ENCODE measurements around the gene TSPAN31.

The TSPAN31 gene

GRCh38 chr12:57735952-57736740, 8.7 kb upstream of the TSPAN31 start:
- no peak for DNase-seq (ENCODE audit: low spot score)

DNA sequence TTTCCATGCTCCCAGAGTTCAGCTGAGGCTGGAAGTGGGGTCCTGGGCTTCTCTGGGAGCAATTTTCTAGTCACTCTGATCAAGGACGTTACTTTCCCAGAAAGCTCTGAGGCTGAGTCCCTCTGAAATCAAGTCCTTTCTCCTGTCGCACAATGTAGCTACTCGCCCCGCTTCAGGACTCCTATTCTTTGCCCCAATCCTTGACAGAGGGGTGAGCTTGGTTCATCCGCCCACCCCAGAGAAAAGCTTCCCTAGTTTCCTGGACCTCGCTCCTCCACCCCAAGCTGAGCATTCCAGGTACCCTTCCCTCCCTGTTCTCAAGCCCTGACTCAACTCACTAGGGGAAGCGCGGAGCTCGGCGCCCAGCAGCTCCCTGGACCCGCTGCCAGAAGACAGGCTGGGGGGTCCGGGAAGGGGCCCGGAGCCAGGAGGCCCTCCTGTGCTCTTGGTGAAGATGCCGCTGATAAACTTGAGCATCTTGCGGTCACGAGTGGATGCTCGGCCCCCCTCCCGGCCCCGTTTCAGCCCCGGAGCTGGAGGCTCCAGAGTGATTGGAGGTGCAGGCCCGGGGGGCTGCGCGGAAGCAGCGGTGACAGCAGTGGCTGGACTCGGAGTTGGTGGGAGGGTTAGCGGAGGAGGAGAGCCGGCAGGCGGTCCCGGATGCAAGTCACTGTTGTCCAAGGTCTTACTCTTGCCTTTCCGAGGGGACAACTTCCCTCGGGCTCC, 7.9 kb upstream of the TSPAN31 start:
- DNase-seq (ENCODE audit: low spot score) = no peak

DNA sequence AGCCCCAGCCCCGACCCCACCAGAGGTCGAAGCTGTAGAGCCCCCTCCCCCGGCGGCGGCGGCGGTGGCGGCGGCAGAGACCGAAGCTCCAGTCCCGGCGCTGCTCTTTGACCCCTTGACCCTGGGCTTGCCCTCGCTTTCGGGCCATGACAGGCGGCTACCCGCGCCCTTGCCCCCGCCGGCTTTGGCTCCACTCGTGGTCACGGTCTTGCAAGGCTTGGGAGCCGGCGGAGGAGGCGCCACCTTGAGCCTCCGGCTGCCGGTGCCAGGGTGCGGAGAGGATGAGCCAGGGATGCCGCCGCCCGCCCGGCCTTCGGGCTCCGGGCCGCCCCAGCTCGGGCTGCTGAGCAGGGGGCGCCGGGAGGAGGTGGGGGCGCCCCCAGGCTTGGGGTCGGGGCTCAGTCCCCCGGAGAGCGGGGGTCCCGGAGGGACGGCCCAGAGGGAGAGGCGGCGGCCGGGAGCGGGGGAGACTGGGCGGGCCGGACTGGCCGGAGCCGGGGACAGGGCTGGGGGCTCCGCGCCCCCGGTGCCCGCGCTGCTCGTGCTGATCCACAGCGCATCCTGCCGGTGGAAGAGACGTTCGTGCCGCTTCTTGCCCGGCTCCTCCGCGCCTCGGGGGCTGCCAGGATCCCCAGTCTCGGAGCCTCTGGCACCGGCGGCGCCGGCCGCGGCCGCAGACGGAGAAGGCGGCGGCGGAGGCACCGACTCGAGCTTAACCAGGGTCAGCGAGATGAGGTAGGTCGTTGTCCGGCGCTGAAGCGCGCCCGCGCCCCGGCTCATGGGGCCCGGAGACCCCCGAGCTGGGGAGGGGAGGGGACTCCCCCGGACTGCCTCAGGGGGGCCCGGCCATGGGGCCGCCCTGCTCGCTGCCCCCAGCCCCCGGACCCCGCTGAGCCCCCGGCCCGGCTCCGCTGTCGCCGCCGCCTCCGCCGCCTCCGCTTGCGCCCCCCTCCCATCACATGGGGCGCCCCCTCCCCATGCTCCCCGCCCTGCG, 7.1 kb upstream of the TSPAN31 start:
- no peak for DNase-seq (ENCODE audit: low spot score)

GRCh38 chr12:57738661-57739237, 6.1 kb upstream of the TSPAN31 start, which contains the start of gene AGAP2:
Gene AGAP2 (minus strand): TSS chr12:57738742. CDS start chr12:57738246, 496 bp downstream.
- DNase-seq (ENCODE audit: low spot score) = no peak

- DNase-seq (ENCODE audit: low spot score) = no peak
Observed at GRCh38 chr12:57739387-57739786, 5.5 kb upstream of the TSPAN31 start.

DNA sequence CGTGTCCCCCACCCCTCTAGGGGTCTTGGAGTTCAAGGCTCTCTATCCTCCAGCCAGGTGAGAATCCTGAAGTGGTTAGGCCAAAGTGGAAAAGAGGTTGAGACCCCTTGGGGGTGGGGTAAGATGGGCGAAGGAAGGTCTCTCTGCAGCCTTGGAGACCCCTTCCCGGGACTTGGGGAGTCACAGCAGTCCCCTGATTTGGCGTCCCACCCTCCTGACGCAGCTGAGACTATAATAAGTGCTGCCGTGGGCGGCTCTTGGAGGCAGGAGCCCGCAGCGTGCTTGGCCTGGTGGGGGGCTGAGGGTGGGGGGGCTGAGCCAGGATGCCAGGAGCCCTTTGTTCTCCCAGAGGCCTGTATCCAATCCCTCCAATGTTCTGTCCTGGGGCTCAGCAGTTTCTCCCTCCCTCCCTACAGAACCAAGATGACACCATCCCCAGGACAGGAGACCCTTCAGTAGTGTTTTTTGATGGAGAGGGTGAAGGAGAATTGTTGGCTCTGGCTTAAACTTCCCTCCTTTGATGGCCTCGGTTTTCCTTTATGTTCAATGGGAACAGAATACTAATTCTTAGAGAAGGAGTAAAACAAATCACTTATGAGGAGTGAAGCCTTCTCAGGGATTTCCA, 4.8 kb upstream of the TSPAN31 start:
- DNase-seq (ENCODE audit: low spot score) = no peak

DNA sequence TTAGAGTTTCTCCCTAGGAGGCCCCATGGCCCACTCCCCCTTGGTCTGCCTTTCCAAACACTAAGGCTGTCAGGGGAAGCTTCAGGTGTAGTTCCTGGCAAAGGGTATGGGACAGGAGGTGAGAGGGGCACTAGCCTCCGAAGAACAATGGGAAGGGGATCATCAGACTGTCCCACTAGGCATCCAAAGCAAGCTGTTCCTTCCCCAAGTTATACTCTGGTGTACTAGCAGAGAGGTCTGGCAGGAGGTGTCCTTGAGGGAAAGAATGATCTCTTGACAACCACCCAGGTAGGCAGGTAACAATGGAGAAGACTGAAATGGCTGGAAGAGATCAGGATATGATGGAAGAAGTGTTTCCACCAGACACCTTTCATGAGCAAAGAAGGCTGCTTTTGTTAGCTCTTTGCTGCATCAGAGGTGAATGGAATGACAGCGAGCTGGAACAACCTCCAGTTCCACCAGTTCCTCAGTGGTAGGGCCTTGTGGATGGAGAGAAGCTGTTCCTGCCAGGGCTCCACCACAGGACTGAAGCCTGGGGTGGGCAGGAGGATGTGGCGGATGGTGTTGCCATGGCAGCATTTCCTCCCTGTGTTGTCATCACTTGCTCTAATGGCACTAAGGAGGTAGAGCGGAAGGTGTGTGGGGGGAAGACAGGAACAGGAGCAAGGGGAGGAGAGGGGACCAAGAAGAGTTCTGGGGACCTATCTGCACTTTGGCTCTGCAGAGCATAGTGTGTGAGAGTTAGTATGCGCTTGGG, 4.0 kb upstream of the TSPAN31 start:
- peak; percentile 85 for DNase-seq (ENCODE audit: low spot score)

DNA sequence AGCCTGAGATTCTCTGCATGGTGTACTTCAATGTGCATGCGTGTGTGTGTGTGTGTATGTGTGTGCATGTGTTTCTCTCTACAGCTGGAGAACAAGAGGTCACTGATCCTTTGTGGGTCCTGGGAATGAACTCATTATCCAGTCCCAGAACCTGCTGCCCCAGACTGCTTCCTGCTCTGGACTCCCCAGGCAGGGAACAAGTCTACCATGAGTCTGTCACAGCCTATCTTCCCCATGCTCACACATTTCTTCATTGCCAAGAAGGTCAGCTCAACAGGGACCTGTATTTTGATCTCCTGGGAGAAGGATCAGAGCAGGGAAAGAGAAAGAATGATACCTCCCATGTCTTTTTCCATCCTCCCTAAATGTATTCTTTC, 3.4 kb upstream of the TSPAN31 start:
- DNase-seq (ENCODE audit: low spot score) = no peak

- DNase-seq (ENCODE audit: low spot score) = peak; percentile 86
Observed at GRCh38 chr12:57741844-57742738, 2.7 kb upstream of the TSPAN31 start.

GRCh38 chr12:57743769-57744168, 1.1 kb upstream of the TSPAN31 start:
- DNase-seq (ENCODE audit: low spot score) = no peak

DNA sequence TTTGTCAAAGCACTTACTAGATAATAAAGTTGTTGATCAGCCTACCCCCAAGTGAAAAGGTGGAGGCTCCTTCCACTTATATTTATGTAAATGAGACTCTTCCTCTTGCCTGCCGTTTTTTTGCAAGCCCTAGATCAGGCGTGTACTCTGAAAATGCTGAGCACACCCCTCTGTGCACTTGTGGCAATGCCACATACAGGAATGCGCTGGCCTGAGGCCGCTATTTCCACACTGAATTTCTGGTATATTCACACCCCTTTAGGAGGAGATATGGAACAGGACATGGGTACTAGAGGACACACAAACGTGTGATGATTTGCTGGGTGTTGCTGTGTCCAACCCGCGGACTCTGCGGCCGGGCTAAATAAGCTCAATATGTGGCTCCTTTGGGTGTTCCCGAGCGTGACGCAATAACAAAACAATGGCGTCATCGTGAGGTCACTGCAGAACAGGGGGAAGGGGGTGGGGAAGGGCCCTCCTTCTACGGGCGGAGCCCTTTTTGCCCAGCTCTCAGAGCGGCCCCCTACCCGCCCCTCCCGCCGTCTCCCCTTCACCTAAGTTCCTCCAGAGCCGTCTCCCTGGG, 554 bp upstream of the TSPAN31 start:
- peak; percentile 70 for DNase-seq (ENCODE audit: low spot score)

DNA sequence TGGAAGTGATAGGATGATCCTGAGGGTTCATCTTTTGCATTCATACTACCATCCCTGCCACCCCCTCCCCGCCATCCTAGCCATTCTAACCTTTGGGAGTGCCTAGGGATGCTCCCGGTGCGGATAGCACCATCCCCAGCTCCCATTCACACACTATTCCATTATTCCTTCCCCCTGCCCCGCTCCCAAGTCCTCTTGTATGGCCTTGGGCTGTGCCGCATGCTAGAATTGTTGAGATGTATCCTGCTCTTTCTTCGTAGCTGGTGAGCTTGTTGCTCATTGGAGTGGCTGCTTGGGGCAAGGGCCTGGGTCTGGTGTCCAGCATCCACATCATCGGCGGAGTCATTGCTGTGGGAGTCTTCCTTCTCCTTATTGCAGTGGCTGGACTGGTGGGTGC, 644 bp downstream of the TSPAN31 start:
- DNase-seq (ENCODE audit: low spot score) = no peak

DNA sequence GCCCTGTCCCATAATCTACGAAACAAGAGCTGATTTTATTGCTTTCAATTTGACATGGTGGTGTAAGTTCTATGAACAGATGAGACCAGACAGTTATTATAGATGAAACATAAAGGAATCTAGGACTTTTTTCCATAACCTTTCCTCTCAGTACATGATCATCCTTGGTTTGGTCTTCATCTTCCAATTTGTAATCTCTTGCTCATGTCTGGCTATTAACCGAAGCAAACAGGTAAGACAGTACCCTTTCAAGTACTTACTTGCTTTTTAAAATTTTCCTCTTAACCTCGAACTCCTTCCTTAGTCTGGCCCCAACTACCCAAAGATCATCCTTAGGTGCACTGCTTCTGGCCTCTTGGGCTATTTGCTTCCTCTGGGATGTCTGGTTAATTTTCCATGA, 1.2 kb downstream of the TSPAN31 start:
- no peak for DNase-seq (ENCODE audit: low spot score)

GRCh38 chr12:57749061-57749460, 4.2 kb downstream of the TSPAN31 start:
- no peak for DNase-seq (ENCODE audit: low spot score)

DNA sequence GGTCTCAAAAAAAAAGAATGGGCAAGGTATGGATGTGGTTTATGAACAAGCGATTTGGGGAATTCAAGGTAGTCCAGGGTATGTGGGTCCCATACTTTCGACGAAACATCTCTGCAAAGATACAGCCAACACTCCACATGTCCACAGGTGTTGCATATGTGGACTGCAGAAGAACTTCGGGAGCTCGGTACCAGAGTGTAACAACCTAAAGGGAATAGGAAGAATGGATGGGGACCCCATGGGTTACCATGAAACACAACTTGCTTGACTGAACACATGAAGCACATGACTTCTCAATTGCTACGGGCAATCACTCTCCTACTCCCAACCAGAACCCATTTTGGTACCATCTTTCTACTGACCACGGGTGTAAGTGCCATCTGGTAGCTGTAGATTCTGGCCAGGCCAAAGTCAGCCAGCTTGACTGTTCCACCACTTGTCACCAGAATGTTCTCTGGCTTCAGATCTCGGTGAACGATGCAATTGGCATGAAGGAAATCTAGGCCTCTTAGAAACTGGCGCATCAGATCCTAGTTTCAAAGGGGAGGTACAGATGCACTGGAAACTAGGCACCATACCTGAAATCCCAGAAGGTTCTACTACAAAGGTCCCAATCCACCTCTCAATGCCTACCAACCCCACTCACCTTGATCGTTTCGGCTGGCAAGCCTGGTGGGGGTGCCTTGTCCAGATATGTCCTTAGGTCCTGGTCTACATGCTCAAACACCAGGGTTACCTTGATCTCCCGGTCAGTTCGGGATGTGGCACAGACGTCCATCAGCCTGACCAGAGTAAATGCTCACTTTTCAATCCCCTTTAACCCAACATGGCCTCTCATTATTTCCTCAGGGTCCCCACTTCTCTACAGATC, 6.0 kb downstream of the TSPAN31 start:
- DNase-seq (ENCODE audit: low spot score) = no peak

- no peak for DNase-seq (ENCODE audit: low spot score)
Observed at GRCh38 chr12:57751432-57751787, 6.6 kb downstream of the TSPAN31 start.

GRCh38 chr12:57751788-57752667, 7.2 kb downstream of the TSPAN31 start, which contains the start of gene CDK4:
Gene CDK4 (minus strand): TSS chr12:57752310. CDS start chr12:57751717, 593 bp downstream.
- DNase-seq (ENCODE audit: low spot score) = peak; percentile 99
